ENCODE results near the gene PDP2. TPM values are rescaled to one million over a fixed set of nuclear protein-coding genes. Genes with fewer than 3 reads are reported as not detected.

Gene PDP2
- total RNA-seq, 1 experiment from 2014 or later: 11.7 TPM

- H3K9me2 ChIP-seq (replicated peaks; ENCODE audit: insufficient read depth, low read length): no peaks in the 10 kb centered on the region
- no peaks in the 10 kb centered on the region for H3K9me3 ChIP-seq (ENCODE audit: low read length)
- no peaks in the 10 kb centered on the region for H3K4me1 ChIP-seq (ENCODE audit: low read length)
- no peak overlapping the region for H3K4me3 ChIP-seq (ENCODE audit: low read length)
- DNase-seq: no peak
- H3K27me3 ChIP-seq (ENCODE audit: low read length): no peaks in the 10 kb centered on the region
- no peak overlapping the region for H2AFZ ChIP-seq (ENCODE audit: low read length)
- H4K20me1 ChIP-seq (ENCODE audit: insufficient read depth, low read depth, low read length): no peaks in the 10 kb centered on the region
- no peak overlapping the region for H3K9ac ChIP-seq (ENCODE audit: low read length)
- no peak overlapping the region for H3K27ac ChIP-seq (ENCODE audit: low read length)
- H3K36me3 ChIP-seq (ENCODE audit: insufficient read depth, low read length): no peaks in the 10 kb centered on the region
- H3K79me2 ChIP-seq (ENCODE audit: low read length): no peaks in the 10 kb centered on the region
- H3K4me2 ChIP-seq (ENCODE audit: low read depth, low read length, poor library complexity, severe bottlenecking): no peak overlapping the region
Measured at GRCh38 chr16:66911801-66912200, 31.5 kb downstream of the PDP2 start.

- Histone ChIP-seq H3K4me2 (ENCODE audit: low read depth, low read length, poor library complexity, severe bottlenecking) (no peak overlapping the region), H3K27ac (ENCODE audit: low read length) (no peak overlapping the region), H3K9me3 (ENCODE audit: low read length) (no peaks in the 10 kb centered on the region), H3K9ac (ENCODE audit: low read length) (no peak overlapping the region), H3K4me1 (ENCODE audit: low read length) (no peaks in the 10 kb centered on the region), H2AFZ (ENCODE audit: low read length) (no peak overlapping the region), H3K36me3 (ENCODE audit: insufficient read depth, low read length) (no peaks in the 10 kb centered on the region), H3K4me3 (ENCODE audit: low read length) (no peak overlapping the region), H4K20me1 (ENCODE audit: insufficient read depth, low read depth, low read length) (no peaks in the 10 kb centered on the region), H3K27me3 (ENCODE audit: low read length) (no peaks in the 10 kb centered on the region), H3K9me2 (replicated peaks; ENCODE audit: insufficient read depth, low read length) (no peaks in the 10 kb centered on the region), H3K79me2 (ENCODE audit: low read length) (no peaks in the 10 kb centered on the region)
- DNase-seq: no peak
Measured at GRCh38 chr16:66913081-66913480, 32.8 kb downstream of the PDP2 start.

- Histone ChIP-seq H2AFZ (ENCODE audit: low read length) (no peak overlapping the region), H4K20me1 (ENCODE audit: insufficient read depth, low read depth, low read length) (no peaks in the 10 kb centered on the region), H3K79me2 (ENCODE audit: low read length) (no peaks in the 10 kb centered on the region), H3K4me3 (ENCODE audit: low read length) (no peak overlapping the region), H3K9me3 (ENCODE audit: low read length) (no peaks in the 10 kb centered on the region), H3K9ac (ENCODE audit: low read length) (no peak overlapping the region), H3K9me2 (replicated peaks; ENCODE audit: insufficient read depth, low read length) (no peaks in the 10 kb centered on the region), H3K27ac (ENCODE audit: low read length) (no peak overlapping the region), H3K4me2 (ENCODE audit: low read depth, low read length, poor library complexity, severe bottlenecking) (no peak overlapping the region), H3K27me3 (ENCODE audit: low read length) (no peaks in the 10 kb centered on the region), H3K36me3 (ENCODE audit: insufficient read depth, low read length) (no peaks in the 10 kb centered on the region), H3K4me1 (ENCODE audit: low read length) (no peaks in the 10 kb centered on the region)
- no peak for DNase-seq
Measured at GRCh38 chr16:66913711-66914110, 33.4 kb downstream of the PDP2 start.

GRCh38 chr16:66914541-66914940 lies 34.2 kb downstream of the PDP2 start:
- Histone ChIP-seq H3K36me3 (ENCODE audit: insufficient read depth, low read length) (no peaks in the 10 kb centered on the region), H3K4me2 (ENCODE audit: low read depth, low read length, poor library complexity, severe bottlenecking) (no peak overlapping the region), H3K4me3 (ENCODE audit: low read length) (no peak overlapping the region), H3K9me2 (replicated peaks; ENCODE audit: insufficient read depth, low read length) (no peaks in the 10 kb centered on the region), H3K79me2 (ENCODE audit: low read length) (no peaks in the 10 kb centered on the region), H3K27me3 (ENCODE audit: low read length) (no peaks in the 10 kb centered on the region), H3K27ac (ENCODE audit: low read length) (no peak overlapping the region), H3K9ac (ENCODE audit: low read length) (no peak overlapping the region), H3K4me1 (ENCODE audit: low read length) (no peaks in the 10 kb centered on the region), H3K9me3 (ENCODE audit: low read length) (no peaks in the 10 kb centered on the region), H2AFZ (ENCODE audit: low read length) (no peak overlapping the region), H4K20me1 (ENCODE audit: insufficient read depth, low read depth, low read length) (no peaks in the 10 kb centered on the region)
- no peak for DNase-seq

GRCh38 chr16:66915041-66915440 lies 34.7 kb downstream of the PDP2 start:
- Histone ChIP-seq H3K79me2 (ENCODE audit: low read length) (no peaks in the 10 kb centered on the region), H3K9ac (ENCODE audit: low read length) (no peak overlapping the region), H3K4me3 (ENCODE audit: low read length) (no peak overlapping the region), H3K9me2 (replicated peaks; ENCODE audit: insufficient read depth, low read length) (no peaks in the 10 kb centered on the region), H3K27me3 (ENCODE audit: low read length) (no peaks in the 10 kb centered on the region), H3K27ac (ENCODE audit: low read length) (no peak overlapping the region), H4K20me1 (ENCODE audit: insufficient read depth, low read depth, low read length) (no peaks in the 10 kb centered on the region), H3K4me1 (ENCODE audit: low read length) (no peaks in the 10 kb centered on the region), H3K36me3 (ENCODE audit: insufficient read depth, low read length) (no peaks in the 10 kb centered on the region), H3K9me3 (ENCODE audit: low read length) (no peaks in the 10 kb centered on the region), H3K4me2 (ENCODE audit: low read depth, low read length, poor library complexity, severe bottlenecking) (no peak overlapping the region), H2AFZ (ENCODE audit: low read length) (no peak overlapping the region)
- DNase-seq: no peak

- no peaks in the 10 kb centered on the region for H4K20me1 ChIP-seq (ENCODE audit: insufficient read depth, low read depth, low read length)
- H3K27ac ChIP-seq (ENCODE audit: low read length): no peak overlapping the region
- no peak overlapping the region for H3K4me2 ChIP-seq (ENCODE audit: low read depth, low read length, poor library complexity, severe bottlenecking)
- no peaks in the 10 kb centered on the region for H3K9me2 ChIP-seq (replicated peaks; ENCODE audit: insufficient read depth, low read length)
- H2AFZ ChIP-seq (ENCODE audit: low read length): no peak overlapping the region
- H3K9ac ChIP-seq (ENCODE audit: low read length): no peak overlapping the region
- H3K4me1 ChIP-seq (ENCODE audit: low read length): no peaks in the 10 kb centered on the region
- DNase-seq: no peak
- H3K4me3 ChIP-seq (ENCODE audit: low read length): no peak overlapping the region
- H3K9me3 ChIP-seq (ENCODE audit: low read length): no peaks in the 10 kb centered on the region
- H3K79me2 ChIP-seq (ENCODE audit: low read length): no peaks in the 10 kb centered on the region
- H3K36me3 ChIP-seq (ENCODE audit: insufficient read depth, low read length): no peaks in the 10 kb centered on the region
- H3K27me3 ChIP-seq (ENCODE audit: low read length): no peaks in the 10 kb centered on the region
Measured at GRCh38 chr16:66916518-66916917, 36.2 kb downstream of the PDP2 start.

- H3K36me3 ChIP-seq (ENCODE audit: insufficient read depth, low read length): no peaks in the 10 kb centered on the region
- no peak overlapping the region for H3K27ac ChIP-seq (ENCODE audit: low read length)
- no peaks in the 10 kb centered on the region for H3K9me2 ChIP-seq (replicated peaks; ENCODE audit: insufficient read depth, low read length)
- DNase-seq: no peak
- H2AFZ ChIP-seq (ENCODE audit: low read length): no peak overlapping the region
- no peaks in the 10 kb centered on the region for H3K79me2 ChIP-seq (ENCODE audit: low read length)
- H3K27me3 ChIP-seq (ENCODE audit: low read length): no peaks in the 10 kb centered on the region
- no peak overlapping the region for H3K4me3 ChIP-seq (ENCODE audit: low read length)
- no peaks in the 10 kb centered on the region for H4K20me1 ChIP-seq (ENCODE audit: insufficient read depth, low read depth, low read length)
- no peaks in the 10 kb centered on the region for H3K9me3 ChIP-seq (ENCODE audit: low read length)
- H3K4me1 ChIP-seq (ENCODE audit: low read length): no peaks in the 10 kb centered on the region
- H3K9ac ChIP-seq (ENCODE audit: low read length): no peak overlapping the region
- H3K4me2 ChIP-seq (ENCODE audit: low read depth, low read length, poor library complexity, severe bottlenecking): no peak overlapping the region
Measured at GRCh38 chr16:66917741-66918140, 37.4 kb downstream of the PDP2 start.

GRCh38 chr16:66918355-66918754 lies 38.0 kb downstream of the PDP2 start:
- H3K27me3 ChIP-seq (ENCODE audit: low read length): no peaks in the 10 kb centered on the region
- no peak overlapping the region for H3K27ac ChIP-seq (ENCODE audit: low read length)
- no peak overlapping the region for H3K4me2 ChIP-seq (ENCODE audit: low read depth, low read length, poor library complexity, severe bottlenecking)
- H2AFZ ChIP-seq (ENCODE audit: low read length): no peak overlapping the region
- no peak overlapping the region for H3K4me3 ChIP-seq (ENCODE audit: low read length)
- no peaks in the 10 kb centered on the region for H3K4me1 ChIP-seq (ENCODE audit: low read length)
- H3K9me2 ChIP-seq (replicated peaks; ENCODE audit: insufficient read depth, low read length): no peaks in the 10 kb centered on the region
- no peak for DNase-seq
- H3K9ac ChIP-seq (ENCODE audit: low read length): no peak overlapping the region
- no peaks in the 10 kb centered on the region for H4K20me1 ChIP-seq (ENCODE audit: insufficient read depth, low read depth, low read length)
- H3K36me3 ChIP-seq (ENCODE audit: insufficient read depth, low read length): no peaks in the 10 kb centered on the region
- H3K9me3 ChIP-seq (ENCODE audit: low read length): no peaks in the 10 kb centered on the region
- H3K79me2 ChIP-seq (ENCODE audit: low read length): no peaks in the 10 kb centered on the region
